Measurements from ENCODE around the gene ITPKC. TPM values are rescaled to one million over a fixed set of nuclear protein-coding genes. Genes with fewer than 3 reads are reported as not detected.

Gene ITPKC
- total and polyA plus RNA-seq, 9 of the 15 experiments (the other 6 are each of a cell fraction or from before 2014, with no cell fraction given): 0.08 to 9.3 (median 5.8) TPM

GRCh38 chr19:40716031-40716481 lies 856 bp upstream of the ITPKC start (continued):
- TF ChIP-seq CHD7 (IDR thresholded peaks at IDR 0.05; ENCODE audit: low read depth, low read length) (no peak), EWSR1 (IDR thresholded peaks at IDR 0.05; ENCODE audit: borderline replicate concordance, low read depth, partially characterized antibody) (no peak), TBL1XR1 (IDR thresholded peaks at IDR 0.05; ENCODE audit: low read length in 2 of 2) (no peak), EP400 (IDR thresholded peaks at IDR 0.05) (no peak), ZNF280B (CRISPR knock-in tag; IDR thresholded peaks at IDR 0.05) (no peak)
